Measurements from ENCODE around the gene C1orf116.

C1orf116 gene

GRCh38 chr1:206979379-206980043 lies 53.0 kb downstream of the C1orf116 start:
- H3K4me1 ChIP-seq (ENCODE audit: control insufficient read depth in 5 of 5, insufficient read depth in 5 of 5, low read length in 5 of 5) = no peaks in the 10 kb centered on the region
- H3K36me3 ChIP-seq (ENCODE audit: control insufficient read depth in 5 of 5, insufficient read depth in 5 of 5, low read length in 5 of 5) = no peaks in the 10 kb centered on the region
- peaks cover 0 to 2% (median 0%) of the 10 kb centered on the region in 5 donors for H3K27me3 ChIP-seq (ENCODE audit: control insufficient read depth in 5 of 5, insufficient read depth in 4 of 5, low read length in 5 of 5)
- no peak overlapping the region for H3K4me3 ChIP-seq (ENCODE audit: low read depth in 1 of 5, low read length in 5 of 5)
- H3K9ac ChIP-seq (ENCODE audit: low read length in 5 of 5) = no peak overlapping the region
- no peaks in the 10 kb centered on the region for H3K9me3 ChIP-seq (ENCODE audit: control insufficient read depth in 5 of 5, low read length in 5 of 5)
- no peak overlapping the region for H3K27ac ChIP-seq (ENCODE audit: low read depth, low read length)

GRCh38 chr1:206978259-206978658 lies 54.3 kb downstream of the C1orf116 start:
- no peaks in the 10 kb centered on the region for H3K9me3 ChIP-seq (ENCODE audit: control insufficient read depth in 5 of 5, low read length in 5 of 5)
- H3K36me3 ChIP-seq (ENCODE audit: control insufficient read depth in 5 of 5, insufficient read depth in 5 of 5, low read length in 5 of 5) = no peaks in the 10 kb centered on the region
- H3K4me3 ChIP-seq (ENCODE audit: low read depth in 1 of 5, low read length in 5 of 5) = no peak overlapping the region
- H3K4me1 ChIP-seq (ENCODE audit: control insufficient read depth in 5 of 5, insufficient read depth in 5 of 5, low read length in 5 of 5) = no peaks in the 10 kb centered on the region
- peaks cover 0 to 6% (median 0%) of the 10 kb centered on the region in 5 donors for H3K27me3 ChIP-seq (ENCODE audit: control insufficient read depth in 5 of 5, insufficient read depth in 4 of 5, low read length in 5 of 5)
- H3K9ac ChIP-seq (ENCODE audit: low read length in 5 of 5) = no peak overlapping the region
- no peak overlapping the region for H3K27ac ChIP-seq (ENCODE audit: low read depth, low read length)

- Histone ChIP-seq H3K36me3 (ENCODE audit: control insufficient read depth in 5 of 5, insufficient read depth in 5 of 5, low read length in 5 of 5) (no peaks in the 10 kb centered on the region), H3K4me3 (ENCODE audit: low read depth in 1 of 5, low read length in 5 of 5) (no peak overlapping the region), H3K27ac (ENCODE audit: low read depth, low read length) (no peak overlapping the region), H3K9ac (ENCODE audit: low read length in 5 of 5) (no peak overlapping the region), H3K4me1 (ENCODE audit: control insufficient read depth in 5 of 5, insufficient read depth in 5 of 5, low read length in 5 of 5) (peaks cover 0 to 4% (median 0%) of the 10 kb centered on the region in 5 donors), H3K9me3 (ENCODE audit: control insufficient read depth in 5 of 5, low read length in 5 of 5) (no peaks in the 10 kb centered on the region), H3K27me3 (ENCODE audit: control insufficient read depth in 5 of 5, insufficient read depth in 4 of 5, low read length in 5 of 5) (peaks cover 0 to 5% (median 0%) of the 10 kb centered on the region in 5 donors)
Measured at GRCh38 chr1:206975306-206975705, 57.2 kb downstream of the C1orf116 start.

GRCh38 chr1:206974140-206974539 lies 58.4 kb downstream of the C1orf116 start:
- Histone ChIP-seq H3K4me1 (ENCODE audit: control insufficient read depth in 5 of 5, insufficient read depth in 5 of 5, low read length in 5 of 5) (peaks cover 0 to 9% (median 0%) of the 10 kb centered on the region in 5 donors), H3K4me3 (ENCODE audit: low read depth in 1 of 5, low read length in 5 of 5) (no peak overlapping the region), H3K9ac (ENCODE audit: low read length in 5 of 5) (no peak overlapping the region), H3K27ac (ENCODE audit: low read depth, low read length) (no peak overlapping the region), H3K36me3 (ENCODE audit: control insufficient read depth in 5 of 5, insufficient read depth in 5 of 5, low read length in 5 of 5) (no peaks in the 10 kb centered on the region), H3K27me3 (ENCODE audit: control insufficient read depth in 5 of 5, insufficient read depth in 4 of 5, low read length in 5 of 5) (peaks cover 0 to 9% (median 4%) of the 10 kb centered on the region in 5 donors), H3K9me3 (ENCODE audit: control insufficient read depth in 5 of 5, low read length in 5 of 5) (no peaks in the 10 kb centered on the region)

- H3K4me1 ChIP-seq (ENCODE audit: control insufficient read depth in 5 of 5, insufficient read depth in 5 of 5, low read length in 5 of 5) = peaks cover 0 to 17% (median 0%) of the 10 kb centered on the region in 5 donors
- no peaks in the 10 kb centered on the region for H3K9me3 ChIP-seq (ENCODE audit: control insufficient read depth in 5 of 5, low read length in 5 of 5)
- H3K9ac ChIP-seq (ENCODE audit: low read length in 5 of 5) = no peak overlapping the region
- H3K27ac ChIP-seq (ENCODE audit: low read depth, low read length) = no peak overlapping the region
- H3K27me3 ChIP-seq (ENCODE audit: control insufficient read depth in 5 of 5, insufficient read depth in 4 of 5, low read length in 5 of 5) = peaks cover 0 to 9% (median 4%) of the 10 kb centered on the region in 5 donors
- H3K36me3 ChIP-seq (ENCODE audit: control insufficient read depth in 5 of 5, insufficient read depth in 5 of 5, low read length in 5 of 5) = no peaks in the 10 kb centered on the region
- no peak overlapping the region for H3K4me3 ChIP-seq (ENCODE audit: low read depth in 1 of 5, low read length in 5 of 5)
Measured at GRCh38 chr1:206972728-206973127, 59.8 kb downstream of the C1orf116 start.

GRCh38 chr1:206971029-206971655 lies 61.4 kb downstream of the C1orf116 start:
- peaks cover 0 to 26% (median 0%) of the 10 kb centered on the region in 5 donors for H3K4me1 ChIP-seq (ENCODE audit: control insufficient read depth in 5 of 5, insufficient read depth in 5 of 5, low read length in 5 of 5)
- no peak overlapping the region for H3K4me3 ChIP-seq (ENCODE audit: low read depth in 1 of 5, low read length in 5 of 5)
- H3K27ac ChIP-seq (ENCODE audit: low read depth, low read length) = no peak overlapping the region
- H3K9ac ChIP-seq (ENCODE audit: low read length in 5 of 5) = no peak overlapping the region
- H3K36me3 ChIP-seq (ENCODE audit: control insufficient read depth in 5 of 5, insufficient read depth in 5 of 5, low read length in 5 of 5) = no peaks in the 10 kb centered on the region
- H3K9me3 ChIP-seq (ENCODE audit: control insufficient read depth in 5 of 5, low read length in 5 of 5) = no peaks in the 10 kb centered on the region
- peaks cover 0 to 9% (median 4%) of the 10 kb centered on the region in 5 donors for H3K27me3 ChIP-seq (ENCODE audit: control insufficient read depth in 5 of 5, insufficient read depth in 4 of 5, low read length in 5 of 5)

- H3K4me3 ChIP-seq (ENCODE audit: low read depth in 1 of 5, low read length in 5 of 5) = no peak within 1 kb of the TSS
- no peak within 1 kb of the TSS for H3K9ac ChIP-seq (ENCODE audit: low read length in 5 of 5)
Measured at GRCh38 chr1:206970446-206970845, 62.1 kb downstream of the C1orf116 start, which contains the start of gene FCAMR. TSS of gene FCAMR (minus strand) at chr1:206970460. CDS start at chr1:206970125, 335 bp downstream.

GRCh38 chr1:206969090-206969489 lies 63.5 kb downstream of the C1orf116 start:
- no peak overlapping the region for H3K27ac ChIP-seq (ENCODE audit: low read depth, low read length)
- peaks cover 0 to 9% (median 4%) of the 10 kb centered on the region in 5 donors for H3K27me3 ChIP-seq (ENCODE audit: control insufficient read depth in 5 of 5, insufficient read depth in 4 of 5, low read length in 5 of 5)
- H3K4me1 ChIP-seq (ENCODE audit: control insufficient read depth in 5 of 5, insufficient read depth in 5 of 5, low read length in 5 of 5) = peaks cover 0 to 26% (median 0%) of the 10 kb centered on the region in 5 donors
- H3K4me3 ChIP-seq (ENCODE audit: low read depth in 1 of 5, low read length in 5 of 5) = no peak overlapping the region
- no peaks in the 10 kb centered on the region for H3K9me3 ChIP-seq (ENCODE audit: control insufficient read depth in 5 of 5, low read length in 5 of 5)
- no peaks in the 10 kb centered on the region for H3K36me3 ChIP-seq (ENCODE audit: control insufficient read depth in 5 of 5, insufficient read depth in 5 of 5, low read length in 5 of 5)
- H3K9ac ChIP-seq (ENCODE audit: low read length in 5 of 5) = no peak overlapping the region

More at GRCh38 chr1:206970446-206970845, 62.1 kb downstream of the C1orf116 start, which contains the start of gene FCAMR:
- Histone ChIP-seq H3K4me1 (ENCODE audit: control insufficient read depth in 5 of 5, insufficient read depth in 5 of 5, low read length in 5 of 5) (peaks cover 0 to 26% (median 0%) of the 10 kb centered on the region in 5 donors), H3K9me3 (ENCODE audit: control insufficient read depth in 5 of 5, low read length in 5 of 5) (no peaks in the 10 kb centered on the region), H3K27ac (ENCODE audit: low read depth, low read length) (no peak within 1 kb of the TSS), H3K36me3 (ENCODE audit: control insufficient read depth in 5 of 5, insufficient read depth in 5 of 5, low read length in 5 of 5) (no peaks in the 10 kb centered on the region), H3K27me3 (ENCODE audit: control insufficient read depth in 5 of 5, insufficient read depth in 4 of 5, low read length in 5 of 5) (peaks cover 0 to 9% (median 4%) of the 10 kb centered on the region in 5 donors)

Data from subcutaneous abdominal adipose tissue (tissue), 5 donors.